ENCODE measurements around the gene SLC2A4. TPM values are rescaled to one million over a fixed set of nuclear protein-coding genes. Genes with fewer than 3 reads are reported as not detected.

SLC2A4 gene
- total RNA-seq, 1 donor from 2014 or later = 0.76 TPM

Other genes with a start within 250 kb of the SLC2A4 start
- gene SLC16A13, start 245.7 kb upstream of the SLC2A4 start, total RNA-seq = 2.8 and 3.0 TPM in 2 replicates
- 0.13 and 0.16 TPM in 2 replicates for gene SLC16A11, start 237.6 kb upstream of the SLC2A4 start, total RNA-seq
- not detected in 2 replicates for gene CLEC10A, start 201.5 kb upstream of the SLC2A4 start, total RNA-seq
- gene ASGR2, start 166.9 kb upstream of the SLC2A4 start, total RNA-seq = not detected in 2 replicates
- 0.63 and 1.6 TPM in 2 replicates for gene ASGR1, start 102.3 kb upstream of the SLC2A4 start, total RNA-seq
- gene DLG4, start 61.9 kb upstream of the SLC2A4 start, total RNA-seq = 6.7 and 13.9 TPM in 2 replicates
- gene ACADVL, start 61.8 kb upstream of the SLC2A4 start, total RNA-seq = 261 and 318 TPM in 2 replicates
- gene DVL2, start 47.2 kb upstream of the SLC2A4 start, total RNA-seq = 51.0 and 69.3 TPM in 2 replicates
- 27.4 and 45.8 TPM in 2 replicates for gene PHF23, start 42.3 kb upstream of the SLC2A4 start, total RNA-seq
- gene GABARAP, start 39.3 kb upstream of the SLC2A4 start, total RNA-seq = 262 and 715 TPM in 2 replicates
- gene CTDNEP1, start 30.0 kb upstream of the SLC2A4 start, total RNA-seq = 78.1 and 103 TPM in 2 replicates
- 37.9 and 42.0 TPM in 2 replicates for gene ELP5, start 29.5 kb upstream of the SLC2A4 start, total RNA-seq
- gene CLDN7, start 19.2 kb upstream of the SLC2A4 start, total RNA-seq = 12.4 and 33.1 TPM in 2 replicates
- gene YBX2, start 12.9 kb downstream of the SLC2A4 start, total RNA-seq = 0.16 and 0.63 TPM in 2 replicates
- 263 and 774 TPM in 2 replicates for gene EIF5A, start 25.9 kb downstream of the SLC2A4 start, total RNA-seq
- gene GPS2, start 33.6 kb downstream of the SLC2A4 start, total RNA-seq = 42.2 and 68.3 TPM in 2 replicates
- 13.1 and 14.7 TPM in 2 replicates for gene NEURL4, start 47.6 kb downstream of the SLC2A4 start, total RNA-seq
- 0.38 and 0.65 TPM in 2 replicates for gene ACAP1, start 54.8 kb downstream of the SLC2A4 start, total RNA-seq
- gene KCTD11, start 70.4 kb downstream of the SLC2A4 start, total RNA-seq = 13.5 and 19.6 TPM in 2 replicates
- gene TMEM95, start 73.4 kb downstream of the SLC2A4 start, total RNA-seq = not detected in 2 replicates
- gene TNK1, start 99.4 kb downstream of the SLC2A4 start, total RNA-seq = 2.6 and 4.6 TPM in 2 replicates
- 69.7 and 127 TPM in 2 replicates for gene PLSCR3, start 112.8 kb downstream of the SLC2A4 start, total RNA-seq
- 250 and 289 TPM in 2 replicates for gene TMEM256, start 122.4 kb downstream of the SLC2A4 start, total RNA-seq
- 9.3 and 24.3 TPM in 2 replicates for gene NLGN2, start 126.1 kb downstream of the SLC2A4 start, total RNA-seq
- gene SPEM1, start 138.6 kb downstream of the SLC2A4 start, total RNA-seq = not detected in 2 replicates
- gene SPEM2, start 143.9 kb downstream of the SLC2A4 start, total RNA-seq = not detected in 2 replicates
- gene SPEM3, start 147.1 kb downstream of the SLC2A4 start, total RNA-seq = not detected in 2 replicates
- gene TMEM102, start 153.7 kb downstream of the SLC2A4 start, total RNA-seq = 12.9 and 19.5 TPM in 2 replicates
- gene FGF11, start 157.8 kb downstream of the SLC2A4 start, total RNA-seq = 0.49 and 2.2 TPM in 2 replicates
- 6.4 and 17.1 TPM in 2 replicates for gene CHRNB1, start 163.3 kb downstream of the SLC2A4 start, total RNA-seq
- gene ZBTB4, start 197.9 kb downstream of the SLC2A4 start, total RNA-seq = 17.9 and 31.6 TPM in 2 replicates
- not detected in 2 replicates for gene SLC35G6, start 199.7 kb downstream of the SLC2A4 start, total RNA-seq
- gene POLR2A, start 202.6 kb downstream of the SLC2A4 start, total RNA-seq = 74.3 and 158 TPM in 2 replicates

Data from mesangial cell (primary cell).